CD14-positive monocyte (primary cell): Measurements from ENCODE around the gene LHX8. TPM values are rescaled to one million over a fixed set of nuclear protein-coding genes. Genes with fewer than 3 reads are reported as not detected.
A peak's percentile ranks its signal among the peaks of the same experiment; 100 is the strongest.

Experiments used
- DNase-seq, 3 donors: peaks; one replicate each; pipeline ENCODE4 v3.0.0-alpha.2; 2011 to 2022
- H2AFZ ChIP-seq: 2 replicates; pipeline ENCODE4 v1.6.0; 2012; ENCODE audit warnings: mild to moderate bottlenecking, low read depth, low read length, inconsistent platforms; ENCODE audit not compliant: insufficient read depth, poor library complexity, severe bottlenecking
- H3K27ac ChIP-seq, 2 donors: 1 replicate in 1 of 2; 2 replicates in 1 of 2; pipeline ENCODE4 v1.5.1; 2012 to 2013; ENCODE audit warnings: low read length in 2 of 2, control low read depth in 1 of 2, inconsistent platforms in 1 of 2, low read depth in 1 of 2, mild to moderate bottlenecking in 1 of 2
- H3K27me3 ChIP-seq, 2 donors: one replicate each; pipeline versions ENCODE4 v1.6.0 to v1.6.1; 2011 to 2013; ENCODE audit warnings: low read length in 2 of 2; ENCODE audit not compliant: control insufficient read depth in 2 of 2, insufficient read depth in 2 of 2
- H3K36me3 ChIP-seq, 2 donors: replicated peaks in 1 of 2; 1 replicate in 1 of 2; 2 replicates in 1 of 2; pipeline versions ENCODE4 v1.5.1 to v1.6.1; 2012 to 2013; ENCODE audit warnings: low read length in 2 of 2, control low read depth in 1 of 2, inconsistent platforms in 1 of 2, mild to moderate bottlenecking in 1 of 2; ENCODE audit not compliant: insufficient read depth in 2 of 2, control insufficient read depth in 1 of 2
- H3K4me1 ChIP-seq, 2 donors: 1 replicate in 1 of 2; 2 replicates in 1 of 2; pipeline versions ENCODE4 v1.5.1 to v1.6.1; 2012 to 2013; ENCODE audit warnings: low read length in 2 of 2, control low read depth in 1 of 2, inconsistent platforms in 1 of 2, mild to moderate bottlenecking in 1 of 2, moderate library complexity in 1 of 2; ENCODE audit not compliant: insufficient read depth in 2 of 2, control insufficient read depth in 1 of 2
- H3K4me2 ChIP-seq: replicated peaks from 2 replicates; pipeline ENCODE3; 2012; ENCODE audit warnings: low read length, moderate library complexity, mild to moderate bottlenecking; ENCODE audit not compliant: poor library complexity, severe bottlenecking; ENCODE audit errors: extremely low read depth
- H3K4me3 ChIP-seq, 3 experiments: fragments of 200-600 bp in 1 of 3; sonication (generic) in 1 of 3; replicated peaks in 1 of 3; 1 replicate in 2 of 3; 2 replicates in 1 of 3; pipeline ENCODE4 v1.5.1; 2011 to 2013; ENCODE audit warnings: low read length in 3 of 3, mild to moderate bottlenecking in 3 of 3, control low read depth in 2 of 3, low read depth in 2 of 3, inconsistent platforms in 1 of 3, moderate library complexity in 1 of 3
- H3K79me2 ChIP-seq: 2 replicates; pipeline ENCODE4 v1.6.0; 2012; ENCODE audit warnings: mild to moderate bottlenecking, control low read depth, inconsistent platforms, low read length, moderate library complexity; ENCODE audit not compliant: insufficient read depth
- H3K9ac ChIP-seq: 2 replicates; pipeline ENCODE4 v1.6.0; 2017; ENCODE audit warnings: low read length, mild to moderate bottlenecking; ENCODE audit not compliant: insufficient read depth, poor library complexity, severe bottlenecking
- H3K9me3 ChIP-seq, 2 donors: replicated peaks in 1 of 2; 1 replicate in 1 of 2; 2 replicates in 1 of 2; pipeline versions ENCODE4 v1.5.1 to v1.6.1; 2012 to 2013; ENCODE audit warnings: low read length in 2 of 2, control low read depth in 1 of 2; ENCODE audit not compliant: control insufficient read depth in 1 of 2, insufficient read depth in 1 of 2
- H4K20me1 ChIP-seq: 2 replicates; pipeline ENCODE4 v1.6.0; 2012; ENCODE audit warnings: mild to moderate bottlenecking, low read length, control low read depth, moderate library complexity; ENCODE audit not compliant: insufficient read depth
- H3K27ac Mint-ChIP-seq, 7 donors: one replicate each; pipeline ENCODE4 v1.8.0; 2020; ENCODE audit warnings: mild to moderate bottlenecking in 7 of 7, mixed read lengths in 7 of 7, moderate library complexity in 6 of 7, inconsistent platforms in 2 of 7
- H3K27me3 Mint-ChIP-seq, 3 donors: one replicate each; pipeline ENCODE4 v1.8.0; 2021 to 2022; ENCODE audit warnings: low read depth in 3 of 3, mild to moderate bottlenecking in 3 of 3, mixed read lengths in 3 of 3, moderate library complexity in 3 of 3, inconsistent platforms in 1 of 3
- H3K36me3 Mint-ChIP-seq, 2 donors: one replicate each; pipeline ENCODE4 v1.8.0; 2020; ENCODE audit warnings: mixed read lengths in 2 of 2, inconsistent platforms in 1 of 2, mild to moderate bottlenecking in 1 of 2
- H3K4me1 Mint-ChIP-seq: one replicate; pipeline ENCODE4 v1.8.0; 2020; ENCODE audit warnings: mild to moderate bottlenecking, mixed read lengths
- H3K4me3 Mint-ChIP-seq, 2 donors: one replicate each; pipeline ENCODE4 v1.8.0; 2020; ENCODE audit warnings: mild to moderate bottlenecking in 2 of 2, mixed read lengths in 2 of 2, moderate library complexity in 1 of 2
- H3K9me3 Mint-ChIP-seq, 7 donors: one replicate each; pipeline ENCODE4 v1.8.0; 2020 to 2022; ENCODE audit warnings: mixed read lengths in 7 of 7, mild to moderate bottlenecking in 6 of 7, moderate library complexity in 6 of 7, inconsistent platforms in 2 of 7
- CTCF ChIP-seq: fragments of 200-600 bp; IDR thresholded peaks from one replicate; pipeline ENCODE4 v1.8.0; 2022; ENCODE audit warnings: antibody characterized with exemption, mild to moderate bottlenecking
- WGBS: methylation state at CpG from one replicate; pipeline ENCODE4 v1.1.5; 2013; ENCODE audit warnings: missing lambda C conversion rate; ENCODE audit not compliant: insufficient coverage; 5-methylcytosine and 5-hydroxymethylcytosine counted together
- intact Hi-C, 2 donors: fragments of 100-400 bp; cut with micrococcal nuclease; formaldehyde crosslinking; loops; one replicate each; pipeline versions ENCODE4 v1.15.0 to v1.15.1; 2023
- polyA plus RNA-seq, 3 donors: library from polyadenylated mRNA; depleted of rRNA in 1 of 3; unstranded in 2 of 3; stranded (reverse) in 1 of 3; fragments of 300-500 nt in 2 of 3; fragments of >200 nt in 1 of 3; fragmentation: Illumina TruSeq in 2 of 3; gene quantifications; 1 replicate in 2 of 3; 2 replicates in 1 of 3; pipeline ENCODE4 v1.2.3, GENCODE V29; 2012 to 2021

LHX8 gene
- polyA plus RNA-seq, 3 donors = not detected

- 0% methylated on average over 3 of the region's 10 CpGs for WGBS
- Histone ChIP-seq H3K4me1 (no peaks in the 10 kb centered on the region), H3K27me3 (peaks cover 88 to 100% of the 10 kb centered on the region in 2 donors), H3K27ac (no peak overlapping the region), H3K9me3 (peaks cover 11 to 92% of the 10 kb centered on the region in 2 donors), H3K4me2 (no peak overlapping the region), H3K36me3 (no peaks in the 10 kb centered on the region), H3K79me2 (no peaks in the 10 kb centered on the region), H3K9ac (no peak overlapping the region), H3K4me3 (no peak overlapping the region), H4K20me1 (no peaks in the 10 kb centered on the region), H2AFZ (no peak overlapping the region)
- TF ChIP-seq CTCF = no peak
- peaks cover 11 to 77% (median 52%) of the 10 kb centered on the region in 7 donors for H3K9me3 Mint-ChIP-seq
- peaks cover 4% of the 10 kb centered on the region in 2 donors for H3K36me3 Mint-ChIP-seq
- no peak for DNase-seq
- intact Hi-C loops = no loop called here
- peak overlapping the region in 1 of 2 donors; percentile 61 for H3K4me3 Mint-ChIP-seq
- H3K27me3 Mint-ChIP-seq = peaks cover 98% of the 10 kb centered on the region in 3 donors
- H3K27ac Mint-ChIP-seq = no peak overlapping the region
- peaks cover under 1% of the 10 kb centered on the region for H3K4me1 Mint-ChIP-seq
Observed at GRCh38 chr1:75129660-75129982, 4.6 kb upstream of the LHX8 start.

- DNase-seq = no peak
- peaks cover 7 to 76% (median 50%) of the 10 kb centered on the region in 7 donors for H3K9me3 Mint-ChIP-seq
Observed at GRCh38 chr1:75129983-75130789, 4.0 kb upstream of the LHX8 start.

More at GRCh38 chr1:75129983-75130789, 4.0 kb upstream of the LHX8 start:
- no peak overlapping the region for H3K27ac ChIP-seq
- no peak overlapping the region for H3K4me2 ChIP-seq
- H3K4me3 Mint-ChIP-seq = peak overlapping the region in 1 of 2 donors; percentile 61
- H3K27me3 Mint-ChIP-seq = peaks cover 98% of the 10 kb centered on the region in 3 donors
- no peak overlapping the region for H2AFZ ChIP-seq
- H3K27ac Mint-ChIP-seq = peak overlapping the region in 2 of 7 donors; percentile 57 to 70
- TF ChIP-seq CTCF = no peak
- no peaks in the 10 kb centered on the region for H4K20me1 ChIP-seq
- no peaks in the 10 kb centered on the region for H3K79me2 ChIP-seq
- H3K4me3 ChIP-seq = no peak overlapping the region
- H3K4me1 ChIP-seq = peaks cover 0 to 4% of the 10 kb centered on the region in 2 donors
- no peaks in the 10 kb centered on the region for H3K36me3 ChIP-seq
- H3K4me1 Mint-ChIP-seq = peaks cover 6% of the 10 kb centered on the region
- WGBS = 6% methylated on average over 24 of the region's 40 CpGs
- peaks cover 5 to 9% of the 10 kb centered on the region in 2 donors for H3K36me3 Mint-ChIP-seq
- H3K9ac ChIP-seq = no peak overlapping the region
- peaks cover 7 to 92% of the 10 kb centered on the region in 2 donors for H3K9me3 ChIP-seq
- intact Hi-C loops = no loop called here
- peaks cover 93 to 100% of the 10 kb centered on the region in 2 donors for H3K27me3 ChIP-seq
